NT2/D1 (cell line): ENCODE data around the gene CACNA1C.

Experiments
- SUZ12 ChIP-seq: IDR thresholded peaks from 2 replicates; pipeline ENCODE4 v1.6.1; 2011; ENCODE audit not compliant: insufficient read length, insufficient read depth; ENCODE audit errors: extremely low read depth
- YY1 ChIP-seq: IDR thresholded peaks from 2 replicates; pipeline ENCODE4 v1.6.1; 2011; ENCODE audit not compliant: insufficient read length, insufficient read depth
- ZNF274 ChIP-seq: IDR thresholded peaks from 2 replicates; pipeline ENCODE4 v1.6.1; 2011; ENCODE audit warnings: mild to moderate bottlenecking, low read depth, low read length

- no peak for TF ChIP-seq YY1
- TF ChIP-seq ZNF274: no peak
- no peak for TF ChIP-seq SUZ12
Observed at GRCh38 chr12:2466211-2466610, 413.4 kb downstream of the CACNA1C start.
